GM12891 (cell line): ENCODE results near the gene CTXND1.

ENCODE experiments used
- PAX5 ChIP-seq: IDR thresholded peaks from 2 replicates; pipeline ENCODE4 v1.6.1; 2011; ENCODE audit warnings: low read length, moderate library complexity, mild to moderate bottlenecking; ENCODE audit not compliant: insufficient read depth, severe bottlenecking
- POLR2A ChIP-seq: IDR thresholded peaks from 2 replicates; pipeline ENCODE4 v1.6.1; 2011; ENCODE audit warnings: low read depth, low read length, control low read depth
- POLR2AphosphoS5 ChIP-seq: IDR thresholded peaks from 2 replicates; pipeline ENCODE4 v1.6.1; 2011; ENCODE audit warnings: low read depth, low read length, control low read depth

- TF ChIP-seq POLR2AphosphoS5: no peak
- no peak for TF ChIP-seq POLR2A
- no peak for TF ChIP-seq PAX5
These were observed 22.9 kb downstream of the CTXND1 start for GRCh38 chr15:80228959-80229610.
